AG04450 (cell line): ENCODE data around the gene CEP128. TPM values are rescaled to one million over a fixed set of nuclear protein-coding genes. Genes with fewer than 3 reads are reported as not detected.

Experiments
- CTCF ChIA-PET: fragments of 300-600, 350-600 bp; formaldehyde crosslinking; extraction: SDS; loops from one replicate; lab custom pipeline; 2022; ENCODE audit warnings: antibody characterized with exemption, inconsistent platforms; lab: Charles Lee
- POLR2A ChIA-PET: fragments of 350-600 bp; formaldehyde crosslinking; extraction: SDS; loops from one replicate; lab custom pipeline; 2021; ENCODE audit warnings: antibody characterized with exemption, inconsistent platforms; lab: Yijun Ruan, JAX
- DNase-seq: peaks from one replicate; pipeline ENCODE4 v3.0.0-alpha.2; 2011; ENCODE audit warnings: low read depth, low spot score
- H3K27ac ChIP-seq: one replicate; pipeline ENCODE4 v1.5.1; 2012; ENCODE audit warnings: low read depth, low read length, control low read depth
- H3K27me3 ChIP-seq: one replicate; pipeline ENCODE4 v1.6.0; 2012; ENCODE audit warnings: low read length; ENCODE audit not compliant: control insufficient read depth, insufficient read depth
- H3K4me3 ChIP-seq: 2 replicates; pipeline ENCODE4 v1.5.1; 2011; ENCODE audit warnings: mild to moderate bottlenecking, low read depth, low read length, control low read depth
- H3K9me3 ChIP-seq: 2 replicates; pipeline ENCODE4 v1.5.1; 2012; ENCODE audit warnings: low read length; ENCODE audit not compliant: control insufficient read depth, insufficient read depth
- CTCF ChIP-seq: IDR thresholded peaks from 2 replicates; pipeline ENCODE4 v1.5.1; 2011; ENCODE audit warnings: low read depth, low read length, control low read depth, inconsistent platforms
- polyA plus RNA-seq: library from polyadenylated mRNA; depleted of rRNA; stranded (reverse); fragments of >200 nt; gene quantifications from 2 replicates; pipeline ENCODE4 v1.2.3, GENCODE V29; 2011

CEP128 gene
- polyA plus RNA-seq, 1 experiment = 1.8 TPM

GRCh38 chr14:80634106-80634758 is 307.3 kb downstream of the CEP128 start:
- no peak for DNase-seq

GRCh38 chr14:80629606-80630005 is 311.9 kb downstream of the CEP128 start:
- TF ChIP-seq CTCF = no peak
- Histone ChIP-seq H3K4me3 (no peak overlapping the region), H3K27me3 (no peaks in the 10 kb centered on the region), H3K9me3 (no peaks in the 10 kb centered on the region; the same call in 1 of the 2 replicates), H3K27ac (no peak overlapping the region)
- CTCF ChIA-PET = interaction anchor here (0.7 kb wide), 1 partner anchor 114 kb away, joined by 4 read pairs; no protein-coding TSS in a partner anchor
- DNase-seq = no peak
- POLR2A ChIA-PET = no interaction called here

More at GRCh38 chr14:80634106-80634758, 307.3 kb downstream of the CEP128 start:
- no peaks in the 10 kb centered on the region for H3K9me3 ChIP-seq
- ChIA-PET CTCF (no interaction called here), POLR2A (no interaction called here)
- no peak for TF ChIP-seq CTCF
- H3K27me3 ChIP-seq = no peaks in the 10 kb centered on the region
- no peak overlapping the region for H3K27ac ChIP-seq
- no peak overlapping the region for H3K4me3 ChIP-seq

DNA sequence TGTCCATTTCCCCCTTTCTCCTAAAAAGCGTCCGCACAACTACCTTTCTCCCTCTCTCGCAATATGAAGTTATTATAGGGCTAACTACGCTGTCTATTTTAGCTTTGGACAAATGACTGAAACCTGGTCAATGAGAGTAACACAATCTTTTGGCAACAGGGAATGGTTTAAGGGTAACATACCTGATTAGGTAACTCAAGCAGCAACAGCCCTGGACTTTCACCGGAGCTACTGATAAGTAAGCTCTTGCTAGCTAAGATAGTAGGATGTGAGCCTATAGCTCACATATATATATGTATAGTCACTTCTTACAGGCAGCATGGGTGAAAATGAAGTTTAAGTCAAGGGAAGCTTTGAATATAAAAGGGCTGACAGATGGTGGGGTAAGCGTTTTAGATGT is 313.0 kb downstream of the CEP128 start:
- ChIA-PET CTCF (interaction anchor here (0.6 to 1.4 kb wide), 2 partner anchors 122 to 573 kb away, joined by 3 to 6 read pairs; no protein-coding TSS in a partner anchor), POLR2A (no interaction called here)
- H3K4me3 ChIP-seq = no peak overlapping the region
- H3K27me3 ChIP-seq = no peaks in the 10 kb centered on the region
- H3K27ac ChIP-seq = no peak overlapping the region
- no peak for TF ChIP-seq CTCF
- no peak for DNase-seq
- no peaks in the 10 kb centered on the region; the same call in 1 of the 2 replicates for H3K9me3 ChIP-seq

GRCh38 chr14:80627745-80628144 is 313.8 kb downstream of the CEP128 start:
- POLR2A ChIA-PET = no interaction called here
- CTCF ChIA-PET = interaction anchor here (0.6 to 1.4 kb wide), 3 partner anchors 121 to 572 kb away, joined by 3 to 6 read pairs (median 4); no protein-coding TSS in a partner anchor
- Histone ChIP-seq H3K27ac (no peak overlapping the region), H3K4me3 (no peak overlapping the region), H3K9me3 (no peaks in the 10 kb centered on the region; the same call in 1 of the 2 replicates), H3K27me3 (no peaks in the 10 kb centered on the region)
- DNase-seq = no peak
- no peak for TF ChIP-seq CTCF

DNA sequence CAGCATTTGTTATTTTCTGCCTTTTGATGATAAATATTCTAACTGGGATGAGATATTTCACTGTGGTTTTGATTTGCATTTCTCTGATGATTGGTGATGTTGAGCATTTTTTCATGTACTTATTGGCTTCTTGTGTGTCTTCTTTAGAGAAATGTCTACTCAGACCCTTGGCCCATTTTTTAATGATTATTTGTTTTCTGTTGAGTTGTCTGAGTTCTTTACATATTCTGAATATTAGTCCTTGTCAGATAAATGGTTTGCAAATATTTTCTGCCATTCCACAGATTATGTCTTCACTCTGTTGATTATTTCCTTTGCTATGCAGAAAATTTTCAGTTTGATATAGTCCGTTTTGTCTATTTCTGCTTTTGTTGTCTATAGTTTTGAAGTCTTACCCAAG is 317.0 kb downstream of the CEP128 start:
- no peak overlapping the region for H3K27ac ChIP-seq
- no peak overlapping the region for H3K4me3 ChIP-seq
- CTCF ChIA-PET = no interaction called here
- H3K9me3 ChIP-seq = no peaks in the 10 kb centered on the region; the same call in 1 of the 2 replicates
- TF ChIP-seq CTCF = no peak
- DNase-seq = no peak
- H3K27me3 ChIP-seq = no peaks in the 10 kb centered on the region
- POLR2A ChIA-PET = no interaction called here
